ENCODE measurements around the gene AGFG1.

Gene AGFG1

DNA sequence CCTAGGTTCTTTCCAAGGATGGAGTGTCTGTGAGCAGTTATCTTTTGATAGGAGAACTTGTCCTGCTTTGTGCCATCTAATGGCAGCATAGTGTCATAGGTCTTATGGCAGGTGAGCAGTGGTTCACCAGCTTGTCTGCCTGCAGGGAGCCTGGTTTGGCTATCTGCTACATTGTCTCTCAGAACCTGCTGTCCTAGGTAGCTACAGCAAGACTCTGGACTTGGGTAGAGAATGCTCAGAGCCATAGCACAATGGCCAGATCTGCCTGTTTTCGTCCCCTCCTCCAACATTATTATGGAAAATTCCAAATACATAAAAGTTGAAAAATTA lies 28.3 kb downstream of the AGFG1 start:
- H3K27me3 ChIP-seq (ENCODE audit: insufficient read depth, low read length, poor library complexity), result no peaks in the 10 kb centered on the region
- TF ChIP-seq, protein P1, sequence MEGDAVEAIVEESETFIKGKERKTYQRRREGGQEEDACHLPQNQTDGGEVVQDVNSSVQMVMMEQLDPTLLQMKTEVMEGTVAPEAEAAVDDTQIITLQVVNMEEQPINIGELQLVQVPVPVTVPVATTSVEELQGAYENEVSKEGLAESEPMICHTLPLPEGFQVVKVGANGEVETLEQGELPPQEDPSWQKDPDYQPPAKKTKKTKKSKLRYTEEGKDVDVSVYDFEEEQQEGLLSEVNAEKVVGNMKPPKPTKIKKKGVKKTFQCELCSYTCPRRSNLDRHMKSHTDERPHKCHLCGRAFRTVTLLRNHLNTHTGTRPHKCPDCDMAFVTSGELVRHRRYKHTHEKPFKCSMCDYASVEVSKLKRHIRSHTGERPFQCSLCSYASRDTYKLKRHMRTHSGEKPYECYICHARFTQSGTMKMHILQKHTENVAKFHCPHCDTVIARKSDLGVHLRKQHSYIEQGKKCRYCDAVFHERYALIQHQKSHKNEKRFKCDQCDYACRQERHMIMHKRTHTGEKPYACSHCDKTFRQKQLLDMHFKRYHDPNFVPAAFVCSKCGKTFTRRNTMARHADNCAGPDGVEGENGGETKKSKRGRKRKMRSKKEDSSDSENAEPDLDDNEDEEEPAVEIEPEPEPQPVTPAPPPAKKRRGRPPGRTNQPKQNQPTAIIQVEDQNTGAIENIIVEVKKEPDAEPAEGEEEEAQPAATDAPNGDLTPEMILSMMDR (IDR thresholded peaks at IDR 0.05; ENCODE audit: borderline replicate concordance, extremely low read depth, low read length, poor library complexity, severe bottlenecking), result no peak
- TF ChIP-seq EZH2 (IDR thresholded peaks at IDR 0.05; ENCODE audit: borderline replicate concordance, low read depth, low read length, severe bottlenecking), result no peak
- peaks cover 31% of the 10 kb centered on the region for H4K20me1 ChIP-seq (ENCODE audit: insufficient read depth, low read length)
- DNase-seq, result no peak
- H3K4me3 ChIP-seq (ENCODE audit: low read depth in 1 of 2, low read length in 2 of 2), result no peak overlapping the region
- H3K9ac ChIP-seq (ENCODE audit: low read depth, low read length), result no peak overlapping the region
- no peaks in the 10 kb centered on the region for H3K4me1 ChIP-seq (ENCODE audit: insufficient read depth, low read length)
- H2AFZ ChIP-seq (ENCODE audit: low read depth, low read length), result no peak overlapping the region
- H3K4me2 ChIP-seq (ENCODE audit: insufficient read depth, low read length), result no peak overlapping the region
- peaks cover 96% of the 10 kb centered on the region for H3K79me2 ChIP-seq (ENCODE audit: insufficient read depth, low read length)
- ATAC-seq (ENCODE audit: insufficient read depth, low read depth), result 0 out of 3 replicates have a peak, but pooled peaks have one; percentile 12
- no peak overlapping the region for H3K27ac ChIP-seq (ENCODE audit: low read length)
- peaks cover 14% of the 10 kb centered on the region for H3K36me3 ChIP-seq (ENCODE audit: insufficient read depth, low read length)
- H3K9me3 ChIP-seq (ENCODE audit: insufficient read depth, low read length, severe bottlenecking), result no peaks in the 10 kb centered on the region

GRCh38 chr2:227503433-227504406 lies 31.8 kb downstream of the AGFG1 start:
- Histone ChIP-seq H2AFZ (ENCODE audit: low read depth, low read length) (no peak overlapping the region), H3K4me1 (ENCODE audit: insufficient read depth, low read length) (no peaks in the 10 kb centered on the region), H3K4me2 (ENCODE audit: insufficient read depth, low read length) (no peak overlapping the region), H3K4me3 (ENCODE audit: low read depth in 1 of 2, low read length in 2 of 2) (no peak overlapping the region), H4K20me1 (ENCODE audit: insufficient read depth, low read length) (peaks cover 57% of the 10 kb centered on the region), H3K27ac (ENCODE audit: low read length) (no peak overlapping the region), H3K36me3 (ENCODE audit: insufficient read depth, low read length) (peaks cover 12% of the 10 kb centered on the region), H3K79me2 (ENCODE audit: insufficient read depth, low read length) (peaks cover 96% of the 10 kb centered on the region), H3K9ac (ENCODE audit: low read depth, low read length) (no peak overlapping the region), H3K9me3 (ENCODE audit: insufficient read depth, low read length, severe bottlenecking) (no peaks in the 10 kb centered on the region), H3K27me3 (ENCODE audit: insufficient read depth, low read length, poor library complexity) (no peaks in the 10 kb centered on the region)
- TF ChIP-seq, protein P1 (IDR thresholded peaks at IDR 0.05; ENCODE audit: borderline replicate concordance, extremely low read depth, low read length, poor library complexity, severe bottlenecking), result no peak
- TF ChIP-seq EZH2 (IDR thresholded peaks at IDR 0.05; ENCODE audit: borderline replicate concordance, low read depth, low read length, severe bottlenecking), result no peak
- ATAC-seq (ENCODE audit: insufficient read depth, low read depth) (no peak), DNase-seq (no peak)

DNA sequence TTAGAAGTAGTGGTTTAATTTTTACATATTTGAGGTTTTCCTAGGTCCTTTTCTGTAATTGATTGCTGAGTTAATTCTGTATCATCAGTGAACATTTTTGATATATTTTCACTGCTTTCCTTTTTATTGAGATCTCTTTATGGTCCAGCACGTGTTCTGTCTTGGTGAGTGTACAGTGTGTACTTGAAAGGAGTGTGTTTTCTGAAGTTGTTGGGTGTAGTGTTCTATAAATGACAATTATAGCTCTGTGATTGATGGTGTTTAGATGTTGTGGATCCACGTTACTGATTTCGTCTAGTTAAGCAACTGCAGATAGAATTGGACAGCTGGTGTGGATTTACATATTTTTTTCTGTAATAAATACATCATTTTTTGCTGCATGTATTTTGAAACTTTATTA lies 32.7 kb downstream of the AGFG1 start:
- no peaks in the 10 kb centered on the region for H3K9me3 ChIP-seq (ENCODE audit: insufficient read depth, low read length, severe bottlenecking)
- no peak overlapping the region for H3K4me2 ChIP-seq (ENCODE audit: insufficient read depth, low read length)
- H3K27me3 ChIP-seq (ENCODE audit: insufficient read depth, low read length, poor library complexity), result no peaks in the 10 kb centered on the region
- no peak overlapping the region for H3K9ac ChIP-seq (ENCODE audit: low read depth, low read length)
- H3K79me2 ChIP-seq (ENCODE audit: insufficient read depth, low read length), result peaks cover 96% of the 10 kb centered on the region
- H3K4me3 ChIP-seq (ENCODE audit: low read depth in 1 of 2, low read length in 2 of 2), result no peak overlapping the region
- H3K27ac ChIP-seq (ENCODE audit: low read length), result no peak overlapping the region
- no peaks in the 10 kb centered on the region for H3K4me1 ChIP-seq (ENCODE audit: insufficient read depth, low read length)
- DNase-seq, result no peak
- no peak overlapping the region for H2AFZ ChIP-seq (ENCODE audit: low read depth, low read length)
- peaks cover 11% of the 10 kb centered on the region for H3K36me3 ChIP-seq (ENCODE audit: insufficient read depth, low read length)
- TF ChIP-seq EZH2 (IDR thresholded peaks at IDR 0.05; ENCODE audit: borderline replicate concordance, low read depth, low read length, severe bottlenecking), result no peak
- TF ChIP-seq, protein P1 (IDR thresholded peaks at IDR 0.05; ENCODE audit: borderline replicate concordance, extremely low read depth, low read length, poor library complexity, severe bottlenecking), result no peak
- H4K20me1 ChIP-seq (ENCODE audit: insufficient read depth, low read length), result peaks cover 58% of the 10 kb centered on the region
- ATAC-seq (ENCODE audit: insufficient read depth, low read depth), result no peak
